H9 (cell line): ENCODE results near the gene ABHD17B. TPM values are rescaled to one million over a fixed set of nuclear protein-coding genes. Genes with fewer than 3 reads are reported as not detected.

Source experiments
- DNase-seq: peaks from one replicate; pipeline ENCODE4 v3.0.0-alpha.2; 2017
- H2AFZ ChIP-seq: one replicate; pipeline ENCODE4 v1.6.1; 2013; ENCODE audit warnings: mild to moderate bottlenecking, low read length, control low read depth, moderate library complexity
- H2AK5ac ChIP-seq: 2 replicates; pipeline ENCODE4 v1.6.1; 2013; ENCODE audit warnings: low read length, control low read depth, mixed read lengths; ENCODE audit not compliant: insufficient read length
- H2BK120ac ChIP-seq: one replicate; pipeline ENCODE4 v1.6.1; 2013; ENCODE audit warnings: low read depth, mild to moderate bottlenecking, low read length, control low read depth, inconsistent platforms; ENCODE audit not compliant: poor library complexity, severe bottlenecking
- H2BK12ac ChIP-seq: 2 replicates; pipeline ENCODE4 v1.6.1; 2013; ENCODE audit warnings: low read length, control low read depth, mixed read lengths, low read depth; ENCODE audit not compliant: insufficient read length
- H2BK15ac ChIP-seq: 2 replicates; pipeline ENCODE4 v1.6.1; 2013; ENCODE audit warnings: low read depth, low read length, control low read depth
- H2BK20ac ChIP-seq: one replicate; pipeline ENCODE4 v1.6.1; 2013; ENCODE audit warnings: low read depth, mild to moderate bottlenecking, low read length, control low read depth, inconsistent platforms; ENCODE audit not compliant: poor library complexity, severe bottlenecking
- H2BK5ac ChIP-seq: 2 replicates; pipeline ENCODE4 v1.6.1; 2013; ENCODE audit warnings: low read length, control low read depth, mixed read lengths; ENCODE audit not compliant: insufficient read length
- H3K14ac ChIP-seq: 2 replicates; pipeline ENCODE4 v1.6.1; 2013; ENCODE audit warnings: low read length, control low read depth; ENCODE audit not compliant: insufficient read depth
- H3K18ac ChIP-seq: 2 replicates; pipeline ENCODE4 v1.6.1; 2013; ENCODE audit warnings: low read depth, mild to moderate bottlenecking, mixed read lengths, low read length, control low read depth; ENCODE audit not compliant: insufficient read length
- H3K23ac ChIP-seq: 2 replicates; pipeline ENCODE4 v1.6.1; 2013; ENCODE audit warnings: low read length, control low read depth, mixed read lengths, low read depth; ENCODE audit not compliant: insufficient read length
- H3K23me2 ChIP-seq: 2 replicates; pipeline ENCODE4 v1.6.1; 2013; ENCODE audit warnings: low read depth, mild to moderate bottlenecking, mixed read lengths, low read length, control low read depth; ENCODE audit not compliant: insufficient read length, poor library complexity, severe bottlenecking
- H3K27ac ChIP-seq: 2 replicates; pipeline ENCODE4 v1.5.1; 2013; ENCODE audit warnings: low read length, control low read depth, mixed read lengths, low read depth; ENCODE audit not compliant: insufficient read length
- H3K27me3 ChIP-seq: 2 replicates; pipeline ENCODE4 v1.6.1; 2013; ENCODE audit warnings: low read length, control low read depth, inconsistent platforms; ENCODE audit not compliant: insufficient read depth
- H3K4ac ChIP-seq: 2 replicates; pipeline ENCODE4 v1.6.1; 2013; ENCODE audit warnings: low read depth, mild to moderate bottlenecking, control low read depth, inconsistent platforms, low read length, moderate library complexity
- H3K4me1 ChIP-seq: 2 replicates; pipeline ENCODE4 v1.6.1; 2013; ENCODE audit warnings: low read length, control low read depth, inconsistent platforms; ENCODE audit not compliant: insufficient read depth
- H3K4me2 ChIP-seq: 2 replicates; pipeline ENCODE4 v1.6.1; 2013; ENCODE audit warnings: low read length, control low read depth, mixed read lengths; ENCODE audit not compliant: insufficient read length, insufficient read depth
- H3K56ac ChIP-seq: 2 replicates; pipeline ENCODE4 v1.6.1; 2013; ENCODE audit warnings: low read depth, mild to moderate bottlenecking, mixed read lengths, low read length, control low read depth; ENCODE audit not compliant: insufficient read length
- H3K79me1 ChIP-seq: 2 replicates; pipeline ENCODE4 v1.6.1; 2013; ENCODE audit warnings: low read depth, mild to moderate bottlenecking, moderate library complexity, low read length, control low read depth, inconsistent platforms; ENCODE audit not compliant: insufficient read depth, poor library complexity, severe bottlenecking
- H3K79me2 ChIP-seq: 2 replicates; pipeline ENCODE4 v1.6.1; 2013; ENCODE audit warnings: low read length, control low read depth, inconsistent platforms; ENCODE audit not compliant: insufficient read depth
- H3K9ac ChIP-seq: 2 replicates; pipeline ENCODE4 v1.6.1; 2013; ENCODE audit warnings: low read length, control low read depth, mixed read lengths; ENCODE audit not compliant: insufficient read length; ENCODE audit errors: extremely low read depth
- H3K9me3 ChIP-seq: one replicate; pipeline ENCODE4 v1.6.1; 2013; ENCODE audit warnings: low read depth, low read length, inconsistent platforms; ENCODE audit not compliant: control insufficient read depth
- H3T11ph ChIP-seq: one replicate; pipeline ENCODE4 v1.6.1; 2013; ENCODE audit warnings: mild to moderate bottlenecking, low read length, control low read depth, inconsistent platforms
- H4K20me1 ChIP-seq: one replicate; pipeline ENCODE4 v1.6.1; 2013; ENCODE audit not compliant: control insufficient read depth, insufficient read length, insufficient read depth
- H4K5ac ChIP-seq: 2 replicates; pipeline ENCODE4 v1.6.1; 2013; ENCODE audit warnings: low read depth, mild to moderate bottlenecking, mixed read lengths, low read length, control low read depth; ENCODE audit not compliant: insufficient read length
- H4K8ac ChIP-seq: replicated peaks from 2 replicates; pipeline ENCODE4 v1.6.1; 2013; ENCODE audit warnings: low read length, control low read depth, mixed read lengths, low read depth; ENCODE audit not compliant: insufficient read length
- H4K91ac ChIP-seq: 2 replicates; pipeline ENCODE4 v1.6.1; 2013; ENCODE audit warnings: low read depth, mild to moderate bottlenecking, moderate library complexity, mixed read lengths, low read length, control low read depth; ENCODE audit not compliant: insufficient read length
- H3K27ac Mint-ChIP-seq, 3 experiments: 2 replicates in 2 of 3; 3 replicates in 1 of 3; pipeline ENCODE4 v1.8.0; 2020 to 2021; ENCODE audit warnings: mixed read lengths in 3 of 3, mild to moderate bottlenecking in 1 of 3, moderate library complexity in 1 of 3
- H3K27me3 Mint-ChIP-seq: 2 replicates; pipeline ENCODE4 v1.8.0; 2021; ENCODE audit warnings: low read depth, mild to moderate bottlenecking, moderate library complexity, mixed read lengths
- H3K36me3 Mint-ChIP-seq, 3 experiments: 2 replicates in 2 of 3; 3 replicates in 1 of 3; pipeline ENCODE4 v1.8.0; 2020 to 2021; ENCODE audit warnings: low read depth in 3 of 3, mixed read lengths in 3 of 3; ENCODE audit not compliant: insufficient read depth in 1 of 3
- H3K4me1 Mint-ChIP-seq, 2 experiments: 2 replicates each; pipeline ENCODE4 v1.8.0; 2020; ENCODE audit warnings: mixed read lengths in 2 of 2
- H3K4me3 Mint-ChIP-seq, 2 experiments: 2 replicates in 1 of 2; 3 replicates in 1 of 2; pipeline ENCODE4 v1.8.0; 2020 to 2021; ENCODE audit warnings: mild to moderate bottlenecking in 2 of 2, mixed read lengths in 2 of 2, moderate library complexity in 1 of 2
- H3K9me3 Mint-ChIP-seq, 2 experiments: 2 replicates in 1 of 2; 3 replicates in 1 of 2; pipeline ENCODE4 v1.8.0; 2020; ENCODE audit warnings: mild to moderate bottlenecking in 2 of 2, mixed read lengths in 2 of 2, moderate library complexity in 1 of 2
- CTCF ChIP-seq: fragments of 200-600 bp; sonication (generic); conservative IDR thresholded peaks from 3 replicates; pipeline ENCODE4 v1.8.0; 2021; ENCODE audit warnings: antibody characterized with exemption, mild to moderate bottlenecking
- WGBS: extraction: QIAGEN DNeasy Blood & Tissue Kit; methylation state at CpG from one replicate; pipeline ENCODE4 v1.1.7; 2013; ENCODE audit warnings: missing lambda C conversion rate, low lambda C conversion rate, mixed read lengths; ENCODE audit not compliant: insufficient read length; ENCODE audit errors: extremely low coverage; 5-methylcytosine and 5-hydroxymethylcytosine counted together
- total RNA-seq: library from RNA; stranded (reverse); gene quantifications from 2 replicates; pipeline ENCODE4 v1.2.1, GENCODE V29; 2021

Gene ABHD17B
- total RNA-seq, 1 experiment from 2014 or later = 67.6 TPM

- H4K91ac ChIP-seq = no peak overlapping the region
- H3K27ac Mint-ChIP-seq = no peak overlapping the region; a peak in 1 of 7 replicates
Observed at GRCh38 chr9:71847892-71848291, 63.1 kb downstream of the ABHD17B start.

More at GRCh38 chr9:71847892-71848291, 63.1 kb downstream of the ABHD17B start:
- Mint-ChIP-seq H3K27me3 (no peaks in the 10 kb centered on the region), H3K9me3 (peaks cover 5 to 6% of the 10 kb centered on the region in 2 experiments; a peak in 3 of 5 replicates), H3K36me3 (peaks cover 4 to 6% (median 4%) of the 10 kb centered on the region in 3 experiments; a peak in 6 of 7 replicates), H3K4me3 (no peak overlapping the region), H3K4me1 (peaks cover 0 to 6% of the 10 kb centered on the region in 2 experiments; a peak in 3 of 4 replicates)
- no peak overlapping the region for H2BK5ac ChIP-seq
- no peak overlapping the region for H4K8ac ChIP-seq
- WGBS = no CpG with 5 or more reads among the region's 2 CpGs
- H2BK15ac ChIP-seq = no peak overlapping the region
- no peaks in the 10 kb centered on the region for H3K79me1 ChIP-seq
- H4K5ac ChIP-seq = no peak overlapping the region
- no peak overlapping the region for H3K4me2 ChIP-seq
- no peak overlapping the region for H3K56ac ChIP-seq
- H3K4me1 ChIP-seq = no peaks in the 10 kb centered on the region; the same call in 1 of the 2 replicates
- H3K79me2 ChIP-seq = no peaks in the 10 kb centered on the region
- H3K14ac ChIP-seq = no peak overlapping the region
- H2BK12ac ChIP-seq = no peak overlapping the region
- no peaks in the 10 kb centered on the region for H4K20me1 ChIP-seq
- H3K27me3 ChIP-seq = no peaks in the 10 kb centered on the region
- H2BK20ac ChIP-seq = no peak overlapping the region
- no peak overlapping the region for H2AFZ ChIP-seq
- no peak overlapping the region for H3K9ac ChIP-seq
- no peaks in the 10 kb centered on the region for H3K23me2 ChIP-seq
- no peak overlapping the region for H3K27ac ChIP-seq
- no peak overlapping the region for H3K18ac ChIP-seq
- no peak overlapping the region for H2AK5ac ChIP-seq
- no peak overlapping the region for H3T11ph ChIP-seq
- no peak for DNase-seq
- no peak overlapping the region for H3K4ac ChIP-seq
- H3K9me3 ChIP-seq = no peaks in the 10 kb centered on the region
- no peak overlapping the region for H2BK120ac ChIP-seq
- no peak overlapping the region for H3K23ac ChIP-seq
- TF ChIP-seq CTCF = no peak
